Muscle layer of colon (tissue), 2 donors: ENCODE data around the gene OPCML.

Source experiments
- H3K27ac ChIP-seq: one replicate; pipeline ENCODE4 v1.7.0; 2013; ENCODE audit warnings: low read depth, mild to moderate bottlenecking, low read length, moderate library complexity
- H3K27me3 ChIP-seq, 2 donors: one replicate each; pipeline ENCODE4 v1.7.0; 2013; ENCODE audit warnings: low read length in 2 of 2, mild to moderate bottlenecking in 2 of 2; ENCODE audit not compliant: insufficient read depth in 2 of 2, control insufficient read depth in 1 of 2
- H3K36me3 ChIP-seq: one replicate; pipeline ENCODE4 v1.7.0; 2013; ENCODE audit warnings: mild to moderate bottlenecking, low read length; ENCODE audit not compliant: insufficient read depth
- H3K4me1 ChIP-seq: one replicate; pipeline ENCODE4 v1.7.0; 2013; ENCODE audit warnings: mild to moderate bottlenecking, low read length; ENCODE audit not compliant: insufficient read depth
- H3K4me3 ChIP-seq, 2 donors: one replicate each; pipeline ENCODE4 v1.7.0; 2013; ENCODE audit warnings: low read length in 2 of 2, low read depth in 1 of 2, mild to moderate bottlenecking in 1 of 2, moderate library complexity in 1 of 2
- H3K9ac ChIP-seq: one replicate; pipeline ENCODE4 v1.7.0; 2013; ENCODE audit warnings: low read length
- H3K9me3 ChIP-seq: one replicate; pipeline ENCODE4 v1.7.0; 2013; ENCODE audit warnings: mild to moderate bottlenecking, low read length
- donor health status: abdominal sarcoma.
- donor health status: Adenocarcinoma of cecum.

The OPCML gene

GRCh38 chr11:133058501-133058900 lies 473.8 kb downstream of the OPCML start:
- Histone ChIP-seq H3K9me3 (no peaks in the 10 kb centered on the region), H3K36me3 (no peaks in the 10 kb centered on the region), H3K9ac (no peak overlapping the region)

DNA sequence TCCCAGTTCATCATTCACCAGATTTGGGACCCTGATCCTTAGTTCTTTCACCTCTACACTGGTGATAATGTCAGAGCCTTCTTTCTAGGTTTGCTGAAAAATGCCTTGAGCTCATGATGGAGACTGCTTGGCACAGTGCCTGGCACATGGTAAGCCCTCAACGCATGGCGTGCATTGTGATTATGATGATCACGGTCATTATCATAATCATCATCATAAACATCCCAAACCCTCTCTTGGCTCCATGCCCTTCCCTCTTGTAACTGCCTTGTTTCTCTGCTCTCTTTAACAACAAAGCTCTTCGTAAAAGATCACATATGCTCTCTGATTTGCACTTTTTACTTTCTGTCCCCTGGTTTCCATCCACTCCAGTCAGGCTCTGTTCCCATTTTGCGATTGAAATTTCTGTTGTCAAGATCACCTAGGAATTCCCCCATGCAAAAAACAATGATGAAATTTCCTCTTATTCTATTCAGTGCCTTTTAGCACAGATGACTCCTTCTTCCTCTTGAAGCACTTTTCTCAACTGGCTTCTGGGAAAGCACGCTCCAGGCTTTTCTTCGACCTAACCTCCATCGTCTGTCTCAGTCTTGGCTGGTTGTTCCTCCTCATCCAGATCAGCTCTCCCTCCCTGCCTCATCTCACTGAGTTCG lies 479.1 kb downstream of the OPCML start:
- Histone ChIP-seq H3K9ac (no peak overlapping the region), H3K4me3 (no peak overlapping the region), H3K27me3 (peaks cover 0 to 3% of the 10 kb centered on the region in 2 donors), H3K27ac (no peak overlapping the region), H3K9me3 (no peaks in the 10 kb centered on the region), H3K4me1 (no peaks in the 10 kb centered on the region), H3K36me3 (no peaks in the 10 kb centered on the region)

More at GRCh38 chr11:133058501-133058900, 473.8 kb downstream of the OPCML start:
- H3K4me1 ChIP-seq = no peaks in the 10 kb centered on the region
- no peak overlapping the region for H3K4me3 ChIP-seq
- H3K27me3 ChIP-seq = peaks cover 0 to 3% of the 10 kb centered on the region in 2 donors
- H3K27ac ChIP-seq = no peak overlapping the region

GRCh38 chr11:133052537-133052936 lies 479.8 kb downstream of the OPCML start:
- Histone ChIP-seq H3K27ac (no peak overlapping the region), H3K9ac (no peak overlapping the region), H3K4me1 (no peaks in the 10 kb centered on the region), H3K27me3 (peaks cover 0 to 3% of the 10 kb centered on the region in 2 donors), H3K4me3 (no peak overlapping the region), H3K9me3 (no peaks in the 10 kb centered on the region), H3K36me3 (no peaks in the 10 kb centered on the region)

DNA sequence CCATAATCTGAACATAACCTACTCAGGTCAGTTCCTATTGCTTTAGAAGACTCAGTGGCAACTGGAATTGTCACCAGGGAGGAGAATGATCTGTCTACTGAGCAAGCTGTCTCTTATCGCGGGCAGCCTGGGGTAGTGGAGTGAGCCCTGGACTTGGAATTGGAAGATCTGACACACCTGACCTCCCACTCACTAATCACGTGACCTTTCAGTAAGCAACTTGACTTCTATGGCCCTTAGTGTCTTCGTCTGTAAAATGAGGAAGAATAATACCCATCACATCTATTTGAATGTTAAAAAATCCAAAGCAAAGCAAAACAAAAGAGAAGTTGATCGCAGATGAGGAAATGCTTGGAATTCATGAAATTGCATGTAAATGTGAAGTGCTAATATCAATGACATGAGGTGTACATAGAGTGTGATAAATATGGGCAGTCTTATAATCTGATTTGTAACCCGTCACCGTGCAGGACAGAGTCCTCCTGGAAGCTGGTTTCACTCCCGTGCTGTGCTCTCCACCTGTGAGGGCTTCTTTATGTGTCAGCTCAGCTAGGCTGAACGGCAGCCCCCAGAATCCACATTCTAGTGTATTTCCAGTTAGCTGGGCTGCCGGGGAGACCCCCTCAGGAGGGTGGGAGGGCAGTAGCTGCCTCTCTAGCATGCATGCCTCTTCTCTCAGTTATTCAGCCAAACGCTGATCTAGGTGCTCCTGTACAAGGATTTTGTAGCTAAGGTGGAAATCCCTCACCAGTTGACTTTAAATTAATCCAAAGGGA lies 482.9 kb downstream of the OPCML start:
- Histone ChIP-seq H3K9ac (no peak overlapping the region), H3K9me3 (no peaks in the 10 kb centered on the region), H3K36me3 (no peaks in the 10 kb centered on the region), H3K27me3 (no peaks in the 10 kb centered on the region), H3K4me1 (no peaks in the 10 kb centered on the region), H3K4me3 (no peak overlapping the region), H3K27ac (no peak overlapping the region)

- no peaks in the 10 kb centered on the region for H3K9me3 ChIP-seq
- H3K27me3 ChIP-seq = no peaks in the 10 kb centered on the region
- H3K27ac ChIP-seq = no peak overlapping the region
- no peaks in the 10 kb centered on the region for H3K36me3 ChIP-seq
- H3K9ac ChIP-seq = no peak overlapping the region
- no peak overlapping the region for H3K4me3 ChIP-seq
- H3K4me1 ChIP-seq = no peaks in the 10 kb centered on the region
These were observed 484.0 kb downstream of the OPCML start for GRCh38 chr11:133048270-133048669.

GRCh38 chr11:133047771-133048115 lies 484.6 kb downstream of the OPCML start:
- Histone ChIP-seq H3K27ac (no peak overlapping the region), H3K36me3 (no peaks in the 10 kb centered on the region), H3K27me3 (no peaks in the 10 kb centered on the region), H3K4me3 (no peak overlapping the region), H3K9me3 (no peaks in the 10 kb centered on the region), H3K4me1 (no peaks in the 10 kb centered on the region), H3K9ac (no peak overlapping the region)

- Histone ChIP-seq H3K27me3 (no peaks in the 10 kb centered on the region), H3K27ac (no peak overlapping the region), H3K4me1 (no peaks in the 10 kb centered on the region), H3K36me3 (no peaks in the 10 kb centered on the region), H3K9me3 (no peaks in the 10 kb centered on the region), H3K4me3 (no peak overlapping the region), H3K9ac (no peak overlapping the region)
These were observed 485.1 kb downstream of the OPCML start for GRCh38 chr11:133047036-133047770.

GRCh38 chr11:133046252-133046651 lies 486.0 kb downstream of the OPCML start:
- H3K27ac ChIP-seq = no peak overlapping the region
- peaks cover 0 to 6% of the 10 kb centered on the region in 2 donors for H3K27me3 ChIP-seq
- no peaks in the 10 kb centered on the region for H3K36me3 ChIP-seq
- H3K4me3 ChIP-seq = no peak overlapping the region
- H3K9me3 ChIP-seq = no peaks in the 10 kb centered on the region
- H3K9ac ChIP-seq = no peak overlapping the region
- no peaks in the 10 kb centered on the region for H3K4me1 ChIP-seq

DNA sequence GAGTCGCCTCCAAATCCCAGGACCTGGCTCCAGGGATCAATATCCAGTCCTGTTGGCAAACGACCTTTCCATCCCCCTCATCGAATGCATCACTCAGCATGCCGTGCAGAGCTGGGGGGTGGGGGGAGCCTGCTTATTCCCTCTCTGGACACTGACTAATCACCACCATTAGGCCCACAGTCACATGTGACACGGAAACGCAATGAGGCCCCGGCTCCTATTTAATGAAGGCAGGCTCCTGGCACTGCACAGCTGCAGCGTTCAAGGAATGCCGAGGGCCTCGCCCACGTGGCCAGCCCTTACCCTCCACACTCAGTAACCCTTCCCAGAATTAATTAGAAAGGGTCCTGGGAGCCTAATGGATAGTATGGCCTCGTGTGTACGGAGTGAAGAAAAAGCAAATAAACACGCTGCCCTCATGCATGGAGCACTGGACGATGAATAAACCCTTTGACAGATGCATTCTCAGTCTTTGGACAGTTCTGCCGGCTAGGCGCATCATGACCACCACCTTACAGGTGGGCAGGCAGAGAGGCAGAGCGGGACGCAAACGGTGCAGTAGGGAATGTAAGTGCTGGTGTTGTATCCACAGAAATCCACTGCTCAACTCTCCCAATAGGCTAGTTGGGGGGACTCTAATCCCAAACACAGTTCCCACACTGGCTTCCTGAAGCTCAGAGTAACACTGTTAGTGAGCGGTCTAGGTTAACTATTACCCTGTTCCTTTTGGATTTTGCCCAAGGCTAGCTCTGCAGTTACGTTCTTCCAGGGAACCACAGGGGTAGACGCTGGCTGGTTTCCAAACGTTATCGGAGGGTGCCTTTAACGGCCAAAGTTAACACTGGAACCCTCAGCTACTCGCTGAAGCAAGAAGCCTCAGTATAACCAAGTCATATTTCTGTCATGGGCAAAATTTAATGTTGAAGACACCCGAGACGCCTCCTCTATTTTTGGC lies 490.1 kb downstream of the OPCML start:
- Histone ChIP-seq H3K27ac (no peak overlapping the region), H3K4me3 (no peak overlapping the region), H3K9ac (no peak overlapping the region), H3K36me3 (no peaks in the 10 kb centered on the region), H3K27me3 (peaks cover 0 to 6% of the 10 kb centered on the region in 2 donors), H3K9me3 (no peaks in the 10 kb centered on the region), H3K4me1 (no peaks in the 10 kb centered on the region)

- Histone ChIP-seq H3K4me3 (no peak overlapping the region), H3K36me3 (no peaks in the 10 kb centered on the region)
These were observed 491.1 kb downstream of the OPCML start for GRCh38 chr11:133041181-133041580.

More at GRCh38 chr11:133041181-133041580, 491.1 kb downstream of the OPCML start:
- H3K27ac ChIP-seq = no peak overlapping the region
- H3K9ac ChIP-seq = no peak overlapping the region
- peaks cover 0 to 6% of the 10 kb centered on the region in 2 donors for H3K27me3 ChIP-seq
- no peaks in the 10 kb centered on the region for H3K4me1 ChIP-seq
- no peaks in the 10 kb centered on the region for H3K9me3 ChIP-seq
